B cell (primary cell): ENCODE results near the gene DIP2A. TPM values are rescaled to one million over a fixed set of nuclear protein-coding genes. Genes with fewer than 3 reads are reported as not detected.

ENCODE experiments used
- ATAC-seq: fragments of 200-7000 bp; cut with Tn5 transposase; one replicate; pipeline ENCODE4 v1.10.0; 2021; ENCODE audit warnings: low read depth, mild to moderate bottlenecking, moderate number of reproducible peaks, moderate library complexity
- CTCF ChIA-PET: fragments of 350-600 bp; sonication (Branson Sonifier 250); formaldehyde crosslinking; loops from one replicate; lab custom pipeline; 2021; ENCODE audit warnings: antibody characterized with exemption, inconsistent platforms; lab: Charles Lee
- POLR2A ChIA-PET: fragments of 350-600 bp; sonication (Branson Sonifier 250); formaldehyde crosslinking; loops from one replicate; lab custom pipeline; 2021; ENCODE audit warnings: antibody characterized with exemption; lab: Charles Lee
- DNase-seq: peaks from one replicate; pipeline ENCODE4 v3.0.0; 2013
- H2AFZ ChIP-seq: 2 replicates; pipeline ENCODE4 v1.6.1; 2012; ENCODE audit warnings: mild to moderate bottlenecking, low read depth, low read length; ENCODE audit not compliant: insufficient read depth, poor library complexity, severe bottlenecking
- H3K27ac ChIP-seq, 2 donors: 1 replicate in 1 of 2; 2 replicates in 1 of 2; pipeline ENCODE4 v1.5.1; 2012 to 2013; ENCODE audit warnings: low read length in 2 of 2, mild to moderate bottlenecking in 2 of 2, moderate library complexity in 1 of 2
- H3K27me3 ChIP-seq, 4 experiments: fragments of 200-600 bp in 1 of 4; sonication (generic) in 1 of 4; replicated peaks in 1 of 4; 1 replicate in 2 of 4; 2 replicates in 2 of 4; pipeline versions ENCODE4 v1.6.1 to v1.7.0; 2013 to 2016; ENCODE audit warnings: low read length in 3 of 4, mild to moderate bottlenecking in 2 of 4, mixed read lengths in 1 of 4, moderate library complexity in 1 of 4; ENCODE audit not compliant: insufficient read depth in 4 of 4, control insufficient read depth in 3 of 4; ENCODE audit errors: control extremely low read depth in 1 of 4
- H3K36me3 ChIP-seq, 2 experiments: replicated peaks in 1 of 2; 1 replicate in 1 of 2; 2 replicates in 1 of 2; pipeline versions ENCODE4 v1.6.1 to v1.7.1; 2013; ENCODE audit warnings: low read length in 1 of 2; ENCODE audit not compliant: insufficient read depth in 2 of 2, control insufficient read depth in 1 of 2; ENCODE audit errors: control extremely low read depth in 1 of 2, extremely low read depth in 1 of 2
- H3K4me1 ChIP-seq, 2 donors: fragments of 200-600 bp in 1 of 2; sonication (generic) in 1 of 2; 1 replicate in 1 of 2; 2 replicates in 1 of 2; pipeline versions ENCODE4 v1.5.1 to v1.6.1; 2013 to 2017; ENCODE audit warnings: low read length in 2 of 2; ENCODE audit not compliant: control insufficient read depth in 2 of 2, insufficient read depth in 2 of 2
- H3K4me2 ChIP-seq: replicated peaks from 2 replicates; pipeline ENCODE3; 2012; ENCODE audit warnings: mild to moderate bottlenecking, low read depth, low read length; ENCODE audit not compliant: poor library complexity, severe bottlenecking
- H3K4me3 ChIP-seq, 5 experiments: fragments of 200-600 bp in 1 of 5; sonication (generic) in 1 of 5; 1 replicate in 3 of 5; 2 replicates in 2 of 5; pipeline versions ENCODE4 v1.5.1 to v1.7.0; 2011 to 2016; ENCODE audit warnings: low read length in 4 of 5, mild to moderate bottlenecking in 4 of 5, low read depth in 2 of 5, control low read depth in 1 of 5, moderate library complexity in 1 of 5; ENCODE audit not compliant: insufficient read depth in 1 of 5; ENCODE audit errors: control extremely low read depth in 1 of 5, extremely low read depth in 1 of 5
- H3K79me2 ChIP-seq: fragments of 200-600 bp; sonication (generic); one replicate; pipeline ENCODE4 v1.6.0; 2016; ENCODE audit warnings: low read length; ENCODE audit not compliant: control insufficient read depth, insufficient read depth
- H3K9ac ChIP-seq: fragments of 200-600 bp; sonication (generic); 2 replicates; pipeline ENCODE4 v1.6.1; 2017; ENCODE audit warnings: mild to moderate bottlenecking, low read length, moderate library complexity
- H3K9me3 ChIP-seq, 3 donors: one replicate each; pipeline versions ENCODE4 v1.6.1 to v1.7.1; 2013; ENCODE audit warnings: low read length in 2 of 3; ENCODE audit not compliant: control insufficient read depth in 2 of 3, insufficient read depth in 1 of 3; ENCODE audit errors: control extremely low read depth in 1 of 3
- H4K20me1 ChIP-seq: 2 replicates; pipeline ENCODE4 v1.6.0; 2012; ENCODE audit warnings: mild to moderate bottlenecking, low read length; ENCODE audit not compliant: insufficient read depth, control insufficient read depth, poor library complexity, severe bottlenecking
- H3K27ac Mint-ChIP-seq: one replicate; pipeline ENCODE4 v1.8.0; 2021; ENCODE audit warnings: mixed read lengths
- H3K27me3 Mint-ChIP-seq: one replicate; pipeline ENCODE4 v1.8.0; 2021; ENCODE audit warnings: mixed read lengths
- H3K4me1 Mint-ChIP-seq: one replicate; pipeline ENCODE4 v1.8.0; 2021; ENCODE audit warnings: mixed read lengths
- H3K4me3 Mint-ChIP-seq: one replicate; pipeline ENCODE4 v1.8.0; 2021; ENCODE audit warnings: mixed read lengths
- H3K9me3 Mint-ChIP-seq: one replicate; pipeline ENCODE4 v1.8.0; 2022; ENCODE audit warnings: mixed read lengths; ENCODE audit not compliant: insufficient read depth
- EZH2 ChIP-seq: IDR thresholded peaks from 2 replicates; pipeline ENCODE4 v1.6.1; 2012; ENCODE audit warnings: borderline replicate concordance, low read depth, mild to moderate bottlenecking, moderate library complexity, low read length; ENCODE audit not compliant: insufficient read depth, poor library complexity, severe bottlenecking
- WGBS: methylation state at CpG from one replicate; pipeline ENCODE4 v1.1.5; 2013; ENCODE audit warnings: missing lambda C conversion rate; ENCODE audit not compliant: insufficient coverage; 5-methylcytosine and 5-hydroxymethylcytosine counted together
- intact Hi-C: fragments of 100-400 bp; cut with micrococcal nuclease; formaldehyde crosslinking; loops from one replicate; pipeline ENCODE4 v1.10.0; 2022
- polyA plus RNA-seq: library from polyadenylated mRNA; depleted of rRNA; stranded (reverse); fragments of >200 nt; gene quantifications from 2 replicates; pipeline ENCODE4 v1.2.3, GENCODE V29; 2012
- total RNA-seq, 2 donors: library from RNA; stranded (reverse); fragments of 120-200 nt in 1 of 2; gene quantifications; 1 replicate in 1 of 2; 2 replicates in 1 of 2; pipeline versions ENCODE4 v1.2.3 to v1.2.4, GENCODE V29; 2013 to 2022
- TF ChIP-seq, protein P1 (sequence below): fragments of 200-600 bp; IDR thresholded peaks from one replicate; pipeline ENCODE4 v1.8.0; 2022; ENCODE audit warnings: antibody characterized with exemption, mild to moderate bottlenecking

DIP2A gene
- total and polyA plus RNA-seq, 2 donors (not counting 1 experiment from before 2014, with no cell fraction given), result 40.4 to 59.0 TPM

DNA sequence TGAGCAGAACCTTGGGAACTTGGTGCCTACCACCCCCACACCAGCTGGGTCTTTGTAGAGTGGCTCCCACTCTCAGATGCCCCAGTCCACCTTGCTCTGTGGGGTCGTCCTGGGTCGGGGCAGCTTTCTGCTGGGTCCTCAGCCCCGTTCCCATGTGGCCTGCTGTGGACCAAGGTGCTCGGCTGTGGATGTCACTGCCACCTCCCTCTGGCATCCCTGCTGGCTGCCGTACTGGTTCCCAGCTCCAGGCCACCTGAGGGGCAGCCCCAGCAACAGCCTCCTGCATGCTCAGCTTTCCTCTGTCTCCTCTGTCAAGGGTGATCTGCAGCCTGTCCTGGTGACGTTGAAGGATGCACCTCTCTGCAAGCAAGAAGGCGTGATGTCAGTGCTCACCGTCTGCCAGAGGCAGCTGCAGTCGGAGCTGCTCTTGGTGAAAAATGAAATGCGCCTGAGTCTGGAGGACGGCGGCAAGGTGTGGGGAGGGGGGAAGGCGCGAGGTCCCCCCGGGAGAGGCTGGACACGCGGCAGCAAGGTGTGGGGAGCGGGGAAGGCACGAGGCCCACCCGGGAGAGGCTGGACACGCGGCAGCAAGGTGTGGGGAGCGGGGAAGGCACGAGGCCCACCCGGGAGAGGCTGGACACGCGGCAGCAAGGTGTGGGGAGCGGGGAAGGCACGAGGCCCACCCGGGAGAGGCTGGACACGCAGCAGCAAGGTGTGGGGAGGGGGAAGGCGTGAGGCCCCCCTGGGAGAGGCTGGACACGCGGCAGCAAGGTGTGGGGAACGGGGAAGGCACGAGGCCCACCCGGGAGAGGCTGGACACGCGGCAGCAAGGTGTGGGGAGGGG lies 45.9 kb upstream of the DIP2A start:
- Mint-ChIP-seq H3K4me1 (no peaks in the 10 kb centered on the region), H3K4me3 (no peak overlapping the region), H3K9me3 (no peaks in the 10 kb centered on the region), H3K27me3 (no peaks in the 10 kb centered on the region), H3K27ac (no peak overlapping the region)
- H2AFZ ChIP-seq, result no peak overlapping the region
- H3K9ac ChIP-seq, result no peak overlapping the region
- POLR2A ChIA-PET, result no interaction called here
- CTCF ChIA-PET, result interaction anchor here (0.8 kb wide), 1 partner anchor 270 kb away, joined by 3 read pairs; no protein-coding TSS in a partner anchor
- no peaks in the 10 kb centered on the region for H3K27me3 ChIP-seq
- intact Hi-C loops, result no loop called here
- no peak overlapping the region for H3K4me2 ChIP-seq
- no peak for DNase-seq
- H3K79me2 ChIP-seq, result no peaks in the 10 kb centered on the region
- ATAC-seq, result no peak
- H3K4me1 ChIP-seq, result no peaks in the 10 kb centered on the region
- H3K36me3 ChIP-seq, result peaks cover 0 to 25% of the 10 kb centered on the region in 2 experiments
- WGBS, result 92% methylated on average over 21 of the region's 39 CpGs
- no peaks in the 10 kb centered on the region for H4K20me1 ChIP-seq
- no peaks in the 10 kb centered on the region for H3K9me3 ChIP-seq
- TF ChIP-seq EZH2, result no peak
- TF ChIP-seq, protein P1, sequence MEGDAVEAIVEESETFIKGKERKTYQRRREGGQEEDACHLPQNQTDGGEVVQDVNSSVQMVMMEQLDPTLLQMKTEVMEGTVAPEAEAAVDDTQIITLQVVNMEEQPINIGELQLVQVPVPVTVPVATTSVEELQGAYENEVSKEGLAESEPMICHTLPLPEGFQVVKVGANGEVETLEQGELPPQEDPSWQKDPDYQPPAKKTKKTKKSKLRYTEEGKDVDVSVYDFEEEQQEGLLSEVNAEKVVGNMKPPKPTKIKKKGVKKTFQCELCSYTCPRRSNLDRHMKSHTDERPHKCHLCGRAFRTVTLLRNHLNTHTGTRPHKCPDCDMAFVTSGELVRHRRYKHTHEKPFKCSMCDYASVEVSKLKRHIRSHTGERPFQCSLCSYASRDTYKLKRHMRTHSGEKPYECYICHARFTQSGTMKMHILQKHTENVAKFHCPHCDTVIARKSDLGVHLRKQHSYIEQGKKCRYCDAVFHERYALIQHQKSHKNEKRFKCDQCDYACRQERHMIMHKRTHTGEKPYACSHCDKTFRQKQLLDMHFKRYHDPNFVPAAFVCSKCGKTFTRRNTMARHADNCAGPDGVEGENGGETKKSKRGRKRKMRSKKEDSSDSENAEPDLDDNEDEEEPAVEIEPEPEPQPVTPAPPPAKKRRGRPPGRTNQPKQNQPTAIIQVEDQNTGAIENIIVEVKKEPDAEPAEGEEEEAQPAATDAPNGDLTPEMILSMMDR, result no peak
- no peak overlapping the region for H3K27ac ChIP-seq
- H3K4me3 ChIP-seq, result no peak overlapping the region

DNA sequence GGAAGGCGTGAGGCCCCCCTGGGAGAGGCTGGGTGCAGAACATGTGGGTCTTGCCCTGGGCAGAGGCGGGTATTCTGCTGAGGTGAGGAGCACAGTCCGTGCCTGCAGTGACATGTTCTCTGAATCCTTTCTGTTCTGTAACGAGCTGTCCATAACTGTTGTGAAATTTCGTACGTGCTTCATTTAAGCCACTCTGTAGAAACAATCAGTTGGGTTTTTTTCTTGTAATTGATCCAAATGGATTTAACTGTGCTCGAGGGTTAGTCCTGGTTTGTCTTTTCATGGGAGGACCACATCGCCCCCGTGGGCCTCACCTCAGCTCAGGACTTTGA lies 45.4 kb upstream of the DIP2A start:
- Histone ChIP-seq H3K9me3 (no peaks in the 10 kb centered on the region), H3K27ac (no peak overlapping the region), H3K79me2 (no peaks in the 10 kb centered on the region), H4K20me1 (no peaks in the 10 kb centered on the region), H3K4me3 (no peak overlapping the region), H3K4me2 (no peak overlapping the region), H2AFZ (no peak overlapping the region), H3K4me1 (no peaks in the 10 kb centered on the region), H3K27me3 (no peaks in the 10 kb centered on the region), H3K36me3 (peaks cover 0 to 25% of the 10 kb centered on the region in 2 experiments), H3K9ac (no peak overlapping the region)
- H3K27me3 Mint-ChIP-seq, result no peaks in the 10 kb centered on the region
- H3K4me1 Mint-ChIP-seq, result no peaks in the 10 kb centered on the region
- TF ChIP-seq EZH2, result no peak
- TF ChIP-seq, protein P1, result no peak
- WGBS, result 99% methylated on average over 9 of the region's 9 CpGs
- intact Hi-C loops, result no loop called here
- CTCF ChIA-PET, result interaction anchor here (0.8 kb wide), 1 partner anchor 270 kb away, joined by 3 read pairs; no protein-coding TSS in a partner anchor
- ATAC-seq (no peak), DNase-seq (no peak)
- H3K4me3 Mint-ChIP-seq, result no peak overlapping the region
- H3K9me3 Mint-ChIP-seq, result no peaks in the 10 kb centered on the region
- no peak overlapping the region for H3K27ac Mint-ChIP-seq
- POLR2A ChIA-PET, result interaction anchor here (0.7 kb wide), 1 partner anchor 54 kb away, joined by 3 read pairs; no protein-coding TSS in a partner anchor
